Measurements from ENCODE around the gene SLC48A1. TPM values are rescaled to one million over a fixed set of nuclear protein-coding genes. Genes with fewer than 3 reads are reported as not detected.
"Not testable (repeated sequence)": the region's sequence is repeated elsewhere in the genome, so short reads cannot be mapped to it uniquely, and the experiment has no call there.

Gene SLC48A1
- total RNA-seq, 1 experiment from 2014 or later = 37.5 TPM

DNA sequence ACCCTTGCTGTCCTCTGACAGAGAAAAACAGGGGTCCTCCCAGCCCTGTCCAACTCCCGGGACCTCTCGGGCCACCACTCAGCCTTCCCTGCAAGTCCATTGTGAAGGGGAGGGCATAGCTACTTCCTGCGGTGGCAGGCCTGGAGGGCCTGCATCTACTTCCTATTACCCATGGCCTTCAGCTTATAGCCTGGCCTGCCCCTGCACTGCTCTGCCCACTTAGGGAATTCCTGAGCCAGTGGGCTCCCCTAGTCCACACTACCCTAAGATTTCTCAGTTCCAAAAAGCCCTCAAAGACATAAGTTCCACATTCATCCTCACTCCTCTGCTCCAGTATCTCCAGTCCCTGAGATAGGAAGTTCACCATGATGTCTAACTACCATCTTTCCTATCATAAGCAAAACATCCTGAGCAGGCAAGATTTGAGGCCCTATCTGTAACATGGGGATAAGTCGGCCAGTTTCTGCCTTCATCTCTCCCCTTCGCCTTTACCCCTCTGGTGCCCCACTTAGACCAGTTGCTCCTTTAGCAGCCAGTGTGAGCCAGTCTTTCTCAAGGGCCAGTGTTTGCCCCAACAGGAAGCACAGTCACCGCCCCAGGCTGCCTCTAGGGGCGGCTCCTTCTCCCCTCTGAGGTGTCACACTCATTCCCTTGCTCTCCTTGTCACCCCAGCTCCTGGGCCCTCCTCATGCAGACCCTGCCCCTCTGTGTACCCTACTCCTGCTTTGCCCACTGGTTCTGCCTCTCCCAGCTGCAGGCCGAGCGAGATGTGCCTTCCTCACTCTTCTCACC is 35.7 kb downstream of the SLC48A1 start:
- peaks cover 9% of the 10 kb centered on the region for H3K4me1 Mint-ChIP-seq (ENCODE audit: low read depth, unreplicated experiment)
- CTCF ChIA-PET = interaction anchor here (0.7 to 3.3 kb wide), 3 partner anchors 11 to 33 kb away, joined by 4 to 21 read pairs (median 7); no protein-coding TSS in a partner anchor
- H3K9me3 ChIP-seq = no peaks in the 10 kb centered on the region
- TF ChIP-seq, protein P1, sequence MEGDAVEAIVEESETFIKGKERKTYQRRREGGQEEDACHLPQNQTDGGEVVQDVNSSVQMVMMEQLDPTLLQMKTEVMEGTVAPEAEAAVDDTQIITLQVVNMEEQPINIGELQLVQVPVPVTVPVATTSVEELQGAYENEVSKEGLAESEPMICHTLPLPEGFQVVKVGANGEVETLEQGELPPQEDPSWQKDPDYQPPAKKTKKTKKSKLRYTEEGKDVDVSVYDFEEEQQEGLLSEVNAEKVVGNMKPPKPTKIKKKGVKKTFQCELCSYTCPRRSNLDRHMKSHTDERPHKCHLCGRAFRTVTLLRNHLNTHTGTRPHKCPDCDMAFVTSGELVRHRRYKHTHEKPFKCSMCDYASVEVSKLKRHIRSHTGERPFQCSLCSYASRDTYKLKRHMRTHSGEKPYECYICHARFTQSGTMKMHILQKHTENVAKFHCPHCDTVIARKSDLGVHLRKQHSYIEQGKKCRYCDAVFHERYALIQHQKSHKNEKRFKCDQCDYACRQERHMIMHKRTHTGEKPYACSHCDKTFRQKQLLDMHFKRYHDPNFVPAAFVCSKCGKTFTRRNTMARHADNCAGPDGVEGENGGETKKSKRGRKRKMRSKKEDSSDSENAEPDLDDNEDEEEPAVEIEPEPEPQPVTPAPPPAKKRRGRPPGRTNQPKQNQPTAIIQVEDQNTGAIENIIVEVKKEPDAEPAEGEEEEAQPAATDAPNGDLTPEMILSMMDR (IDR thresholded peaks at IDR 0.05; ENCODE audit: insufficient read depth in 1 of 2, low read depth in 1 of 2, low read length in 1 of 2, severe bottlenecking in 1 of 2, unreplicated experiment in 1 of 2) = no peak
- peaks cover 9% of the 10 kb centered on the region for H3K36me3 Mint-ChIP-seq (ENCODE audit: insufficient read depth, unreplicated experiment)
- H3K27me3 ChIP-seq (replicated peaks; ENCODE audit: control insufficient read depth, insufficient read depth, low read length) = no peaks in the 10 kb centered on the region
- POLR2A ChIA-PET = interaction anchor here (1.5 kb wide), 1 partner anchor 12 kb away, joined by 3 read pairs; no protein-coding TSS in a partner anchor
- no peak overlapping the region for H3K27ac Mint-ChIP-seq (ENCODE audit: unreplicated experiment)
- no peaks in the 10 kb centered on the region; the same call in 1 of the 2 replicates for H3K36me3 ChIP-seq (ENCODE audit: control insufficient read depth, insufficient read depth, low read length)
- no peak overlapping the region for H3K4me3 Mint-ChIP-seq (ENCODE audit: unreplicated experiment)
- no peak overlapping the region for H3K4me3 ChIP-seq (ENCODE audit: low read depth, low read length)
- H3K9me3 Mint-ChIP-seq (ENCODE audit: unreplicated experiment) = no peaks in the 10 kb centered on the region
- H3K27me3 Mint-ChIP-seq (ENCODE audit: insufficient read depth, unreplicated experiment) = no peaks in the 10 kb centered on the region
- no peak for DNase-seq
- peaks cover 18% of the 10 kb centered on the region for H3K4me1 ChIP-seq
- BruUV-seq (replicated peaks) = no TSS peak
- intact Hi-C loops (cut with micrococcal nuclease; ENCODE audit: unreplicated experiment) = no loop called here

DNA sequence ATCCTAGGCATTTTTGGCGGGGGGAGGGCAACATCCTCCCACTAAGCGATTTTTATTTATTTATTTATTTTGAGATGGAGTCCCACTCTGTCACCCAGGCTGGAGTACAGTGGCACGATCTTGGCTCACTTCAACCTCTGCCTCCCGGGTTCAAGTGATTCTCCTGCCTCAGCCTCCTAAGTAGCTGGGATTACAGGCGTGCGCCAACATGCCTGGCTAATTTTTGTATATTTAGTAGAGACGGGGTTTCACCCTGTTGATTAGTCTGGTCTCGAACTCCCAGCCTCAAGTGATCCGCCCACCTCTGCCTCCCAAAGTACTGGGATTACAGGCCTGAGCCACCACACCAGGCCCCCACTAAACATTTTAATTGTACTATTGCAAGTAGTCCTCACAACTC is 36.5 kb downstream of the SLC48A1 start:
- H3K4me1 Mint-ChIP-seq (ENCODE audit: low read depth, unreplicated experiment); POLR2A ChIA-PET; H3K9me3 ChIP-seq; intact Hi-C loops (cut with micrococcal nuclease; ENCODE audit: unreplicated experiment); H3K9me3 Mint-ChIP-seq (ENCODE audit: unreplicated experiment); H3K36me3 ChIP-seq (ENCODE audit: control insufficient read depth, insufficient read depth, low read length); H3K27me3 Mint-ChIP-seq (ENCODE audit: insufficient read depth, unreplicated experiment); BruUV-seq (replicated peaks); H3K4me3 Mint-ChIP-seq (ENCODE audit: unreplicated experiment); H3K27ac Mint-ChIP-seq (ENCODE audit: unreplicated experiment); H3K27me3 ChIP-seq (replicated peaks; ENCODE audit: control insufficient read depth, insufficient read depth, low read length); H3K36me3 Mint-ChIP-seq (ENCODE audit: insufficient read depth, unreplicated experiment); CTCF ChIA-PET; H3K4me3 ChIP-seq (ENCODE audit: low read depth, low read length); DNase-seq: not testable (repeated sequence)
- H3K4me1 ChIP-seq = peaks cover 18% of the 10 kb centered on the region

GRCh38 chr12:47811072-47811396 is 38.0 kb downstream of the SLC48A1 start:
- H3K27me3 Mint-ChIP-seq (ENCODE audit: insufficient read depth, unreplicated experiment) = no peaks in the 10 kb centered on the region
- DNase-seq = no peak
- H3K36me3 ChIP-seq (ENCODE audit: control insufficient read depth, insufficient read depth, low read length) = no peaks in the 10 kb centered on the region; the same call in 1 of the 2 replicates
- intact Hi-C loops (cut with micrococcal nuclease; ENCODE audit: unreplicated experiment) = no loop called here
- H3K4me1 Mint-ChIP-seq (ENCODE audit: low read depth, unreplicated experiment) = peaks cover 9% of the 10 kb centered on the region
- no peak overlapping the region for H3K27ac Mint-ChIP-seq (ENCODE audit: unreplicated experiment)
- H3K27me3 ChIP-seq (replicated peaks; ENCODE audit: control insufficient read depth, insufficient read depth, low read length) = no peaks in the 10 kb centered on the region
- H3K36me3 Mint-ChIP-seq (ENCODE audit: insufficient read depth, unreplicated experiment) = no peaks in the 10 kb centered on the region
- peaks cover 18% of the 10 kb centered on the region for H3K4me1 ChIP-seq
- H3K9me3 ChIP-seq = no peaks in the 10 kb centered on the region
- ChIA-PET POLR2A (no interaction called here), CTCF (interaction anchor here (0.9 to 1.2 kb wide), 2 partner anchors 9 to 94 kb away, joined by 3 read pairs; no protein-coding TSS in a partner anchor)
- BruUV-seq (replicated peaks) = no TSS peak
- TF ChIP-seq, protein P1 (IDR thresholded peaks at IDR 0.05; ENCODE audit: insufficient read depth in 1 of 2, low read depth in 1 of 2, low read length in 1 of 2, severe bottlenecking in 1 of 2, unreplicated experiment in 1 of 2) = no peak
- H3K4me3 Mint-ChIP-seq (ENCODE audit: unreplicated experiment) = no peak overlapping the region
- no peaks in the 10 kb centered on the region for H3K9me3 Mint-ChIP-seq (ENCODE audit: unreplicated experiment)
- no peak overlapping the region for H3K4me3 ChIP-seq (ENCODE audit: low read depth, low read length)

Measured in Caco-2 (cell line).